ENCODE data around the gene RABGAP1L.

RABGAP1L gene

GRCh38 chr1:174967845-174968705, 808.8 kb downstream of the RABGAP1L start:
- DNase-seq (ENCODE audit: low read depth), result no peak

GRCh38 chr1:174968750-174969244, 809.5 kb downstream of the RABGAP1L start:
- DNase-seq (ENCODE audit: low read depth), result no peak

GRCh38 chr1:174969977-174970376, 810.7 kb downstream of the RABGAP1L start:
- no peak for DNase-seq (ENCODE audit: low read depth)

GRCh38 chr1:174971466-174971865, 812.1 kb downstream of the RABGAP1L start:
- DNase-seq (ENCODE audit: low read depth), result no peak

GRCh38 chr1:174971902-174972301, 812.6 kb downstream of the RABGAP1L start:
- DNase-seq (ENCODE audit: low read depth), result no peak

- DNase-seq (ENCODE audit: low read depth), result no peak
These were observed 815.4 kb downstream of the RABGAP1L start for GRCh38 chr1:174974711-174975119.

GRCh38 chr1:174975764-174976163, 816.4 kb downstream of the RABGAP1L start:
- DNase-seq (ENCODE audit: low read depth), result no peak

- no peak for DNase-seq (ENCODE audit: low read depth)
These were observed 817.3 kb downstream of the RABGAP1L start for GRCh38 chr1:174976436-174977108.

- no peak for DNase-seq (ENCODE audit: low read depth)
These were observed 823.8 kb downstream of the RABGAP1L start for GRCh38 chr1:174982971-174983689.

GRCh38 chr1:174984952-174985351, 825.6 kb downstream of the RABGAP1L start:
- DNase-seq (ENCODE audit: low read depth), result no peak

GRCh38 chr1:174988539-174988938, 829.2 kb downstream of the RABGAP1L start:
- DNase-seq (ENCODE audit: low read depth), result no peak

GRCh38 chr1:174988986-174989385, 829.7 kb downstream of the RABGAP1L start:
- DNase-seq (ENCODE audit: low read depth), result no peak

- DNase-seq (ENCODE audit: low read depth), result no peak
These were observed 830.4 kb downstream of the RABGAP1L start for GRCh38 chr1:174989536-174990220.

GRCh38 chr1:174990382-174990999, 831.2 kb downstream of the RABGAP1L start:
- no peak for DNase-seq (ENCODE audit: low read depth)

- no peak for DNase-seq (ENCODE audit: low read depth)
These were observed 832.2 kb downstream of the RABGAP1L start for GRCh38 chr1:174991473-174991872.

- DNase-seq (ENCODE audit: low read depth), result no peak
These were observed 835.8 kb downstream of the RABGAP1L start for GRCh38 chr1:174995121-174995520.

GRCh38 chr1:174995916-174996315, 836.6 kb downstream of the RABGAP1L start:
- no peak for DNase-seq (ENCODE audit: low read depth)

- DNase-seq (ENCODE audit: low read depth), result no peak
These were observed 837.2 kb downstream of the RABGAP1L start for GRCh38 chr1:174996476-174996875.

GRCh38 chr1:174997041-174997440, 837.7 kb downstream of the RABGAP1L start:
- no peak for DNase-seq (ENCODE audit: low read depth)

GRCh38 chr1:174998569-174999215, 839.4 kb downstream of the RABGAP1L start:
- peak; percentile 10 for DNase-seq (ENCODE audit: low read depth)

All from stimulated activated CD8-positive, alpha-beta memory T cell treated with anti-CD3 and anti-CD28 coated beads, Interleukin-15, amount 100 ng/mL, for 1 hour (primary cell).